MM.1S (cell line): ENCODE data around the gene COX14.

Source experiments
- DNase-seq: peaks from one replicate; pipeline ENCODE4 v3.0.0-alpha.2; 2015
- H2AFZ ChIP-seq: fragments of 300-600 bp; sonication (generic); 2 replicates; pipeline ENCODE4 v1.6.0; 2016; ENCODE audit warnings: antibody characterized with exemption, low read length
- H3F3A ChIP-seq: fragments of 300-600 bp; sonication (generic); 2 replicates; pipeline ENCODE4 v1.6.1; 2016; ENCODE audit warnings: mild to moderate bottlenecking, antibody characterized with exemption, low read length, moderate library complexity, mixed read lengths; ENCODE audit not compliant: insufficient read depth
- H3K27ac ChIP-seq: fragments of 300-600 bp; sonication (generic); 2 replicates; pipeline ENCODE4 v1.5.1; 2016; ENCODE audit warnings: mild to moderate bottlenecking, low read length
- H3K27me3 ChIP-seq: fragments of 300-600 bp; sonication (generic); replicated peaks from 2 replicates; pipeline ENCODE4 v1.6.0; 2016; ENCODE audit warnings: low read length; ENCODE audit not compliant: insufficient read depth
- H3K36me3 ChIP-seq: fragments of 300-600 bp; sonication (generic); replicated peaks from 2 replicates; pipeline ENCODE4 v1.6.1; 2016; ENCODE audit warnings: mild to moderate bottlenecking, low read length, mixed read lengths; ENCODE audit not compliant: insufficient read depth
- H3K4me1 ChIP-seq: fragments of 300-600 bp; sonication (generic); 2 replicates; pipeline ENCODE4 v1.6.1; 2016; ENCODE audit warnings: low read length, mixed read lengths
- H3K4me2 ChIP-seq: fragments of 300-600 bp; sonication (generic); 2 replicates; pipeline ENCODE4 v1.6.0; 2016; ENCODE audit warnings: low read depth, low read length
- H3K4me3 ChIP-seq: fragments of 300-600 bp; sonication (generic); 2 replicates; pipeline ENCODE4 v1.5.1; 2016; ENCODE audit warnings: low read length, mixed read lengths
- H3K79me2 ChIP-seq: fragments of 300-600 bp; sonication (generic); 2 replicates; pipeline ENCODE4 v1.6.1; 2016; ENCODE audit warnings: mixed run types, low read length, mixed read lengths
- H3K9ac ChIP-seq: fragments of 300-600 bp; sonication (generic); 2 replicates; pipeline ENCODE4 v1.6.1; 2016; ENCODE audit warnings: low read length, mixed read lengths
- H3K9me2 ChIP-seq: fragments of 300-600 bp; sonication (generic); replicated peaks from 2 replicates; pipeline ENCODE4 v1.6.1; 2016; ENCODE audit warnings: mild to moderate bottlenecking, low read length, mixed read lengths; ENCODE audit not compliant: insufficient read depth
- H3K9me3 ChIP-seq: fragments of 300-600 bp; sonication (generic); replicated peaks from 2 replicates; pipeline ENCODE4 v1.6.1; 2016; ENCODE audit warnings: mild to moderate bottlenecking, low read length, mixed read lengths; ENCODE audit not compliant: insufficient read depth
- H4K20me1 ChIP-seq: fragments of 300-600 bp; sonication (generic); 2 replicates; pipeline ENCODE4 v1.6.1; 2016; ENCODE audit warnings: mild to moderate bottlenecking, low read length, moderate library complexity, mixed read lengths; ENCODE audit not compliant: insufficient read depth
- EZH2 ChIP-seq: fragments of 300-600 bp; sonication (generic); optimal IDR thresholded peaks from 2 replicates; pipeline ENCODE3; 2017; ENCODE audit warnings: low read depth, mild to moderate bottlenecking, antibody characterized with exemption, low read length, mixed read lengths
- EZH2phosphoT487 ChIP-seq: fragments of 300-600 bp; sonication (generic); IDR thresholded peaks from 2 replicates; pipeline ENCODE4 v1.6.1; 2018; ENCODE audit warnings: antibody characterized with exemption, low read length
- TF ChIP-seq, protein P1 (sequence below): fragments of 300-600 bp; sonication (generic); IDR thresholded peaks from 2 replicates; pipeline ENCODE4 v1.5.1; 2016; ENCODE audit warnings: antibody characterized with exemption, low read length, mixed read lengths

Gene COX14

DNA sequence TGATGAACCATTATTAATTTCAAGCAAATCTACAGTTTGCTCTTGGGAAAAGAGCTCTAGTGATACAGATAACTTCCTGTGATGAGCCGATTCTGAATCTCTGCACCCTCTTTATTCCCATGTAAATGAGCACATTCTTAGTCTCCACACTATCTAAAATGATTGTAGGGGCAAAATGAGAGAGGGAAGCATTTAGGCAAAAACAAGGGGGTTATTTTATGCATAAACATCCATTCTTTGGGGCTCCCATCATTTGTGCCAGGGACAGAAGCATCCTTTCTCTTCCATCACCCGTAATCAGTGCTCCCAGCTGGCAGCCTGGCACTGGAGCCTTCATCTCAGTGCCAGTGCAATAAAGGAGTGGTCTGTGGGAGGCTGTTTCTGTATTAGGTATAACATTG lies 9.9 kb upstream of the COX14 start:
- H3K9me2 ChIP-seq, result no peaks in the 10 kb centered on the region
- H3K4me1 ChIP-seq, result no peaks in the 10 kb centered on the region
- no peaks in the 10 kb centered on the region for H3K9me3 ChIP-seq
- no peaks in the 10 kb centered on the region for H4K20me1 ChIP-seq
- H3K27me3 ChIP-seq, result no peaks in the 10 kb centered on the region
- no peak for DNase-seq
- no peak overlapping the region for H3K27ac ChIP-seq
- H3K4me3 ChIP-seq, result no peak overlapping the region
- H3K4me2 ChIP-seq, result no peak overlapping the region
- peaks cover 8% of the 10 kb centered on the region; the same call in 1 of the 2 replicates for H3K36me3 ChIP-seq
- no peaks in the 10 kb centered on the region for H3K79me2 ChIP-seq
- peaks cover 4% of the 10 kb centered on the region; the same call in 1 of the 2 replicates for H3F3A ChIP-seq
- no peak overlapping the region for H3K9ac ChIP-seq
- H2AFZ ChIP-seq, result no peak overlapping the region
- TF ChIP-seq, protein P1, sequence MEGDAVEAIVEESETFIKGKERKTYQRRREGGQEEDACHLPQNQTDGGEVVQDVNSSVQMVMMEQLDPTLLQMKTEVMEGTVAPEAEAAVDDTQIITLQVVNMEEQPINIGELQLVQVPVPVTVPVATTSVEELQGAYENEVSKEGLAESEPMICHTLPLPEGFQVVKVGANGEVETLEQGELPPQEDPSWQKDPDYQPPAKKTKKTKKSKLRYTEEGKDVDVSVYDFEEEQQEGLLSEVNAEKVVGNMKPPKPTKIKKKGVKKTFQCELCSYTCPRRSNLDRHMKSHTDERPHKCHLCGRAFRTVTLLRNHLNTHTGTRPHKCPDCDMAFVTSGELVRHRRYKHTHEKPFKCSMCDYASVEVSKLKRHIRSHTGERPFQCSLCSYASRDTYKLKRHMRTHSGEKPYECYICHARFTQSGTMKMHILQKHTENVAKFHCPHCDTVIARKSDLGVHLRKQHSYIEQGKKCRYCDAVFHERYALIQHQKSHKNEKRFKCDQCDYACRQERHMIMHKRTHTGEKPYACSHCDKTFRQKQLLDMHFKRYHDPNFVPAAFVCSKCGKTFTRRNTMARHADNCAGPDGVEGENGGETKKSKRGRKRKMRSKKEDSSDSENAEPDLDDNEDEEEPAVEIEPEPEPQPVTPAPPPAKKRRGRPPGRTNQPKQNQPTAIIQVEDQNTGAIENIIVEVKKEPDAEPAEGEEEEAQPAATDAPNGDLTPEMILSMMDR, result no peak
- no peak for TF ChIP-seq EZH2
- TF ChIP-seq EZH2phosphoT487, result no peak

DNA sequence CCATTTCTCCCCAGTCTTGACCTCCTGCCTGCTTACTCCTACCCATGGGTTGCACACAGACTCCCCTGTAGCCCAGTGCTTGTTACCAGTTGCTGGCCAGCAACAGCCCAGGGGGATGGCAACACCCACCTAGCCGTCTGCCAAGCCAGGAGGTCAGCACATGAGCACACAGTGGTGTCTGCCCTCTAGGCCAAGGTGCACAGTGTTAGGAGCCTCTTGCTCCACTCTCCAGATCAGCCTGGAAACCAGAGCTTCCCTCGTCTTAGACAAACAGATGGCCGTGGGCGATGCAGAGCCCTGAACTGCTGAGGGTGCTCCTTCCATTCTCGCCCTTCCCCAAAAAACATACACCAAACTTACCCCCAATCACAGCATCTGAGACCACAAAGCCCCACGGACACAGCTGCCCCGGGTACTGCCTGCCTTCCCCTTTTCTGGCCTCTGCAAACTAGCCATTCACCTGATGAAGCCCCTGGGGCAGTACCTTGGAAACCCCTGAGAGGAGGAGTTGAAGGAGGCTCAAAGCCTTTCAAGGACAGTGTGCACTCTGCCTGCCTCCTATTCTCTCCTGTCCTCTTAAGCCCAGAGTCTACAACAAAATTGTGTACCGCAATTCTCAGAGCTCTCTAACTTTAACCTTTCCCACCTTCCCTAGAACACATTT lies 9.3 kb upstream of the COX14 start:
- Histone ChIP-seq H3K4me1 (no peaks in the 10 kb centered on the region), H3K9ac (no peak overlapping the region), H3K27me3 (no peaks in the 10 kb centered on the region), H3K27ac (no peak overlapping the region), H3K4me2 (no peak overlapping the region), H3K9me3 (no peaks in the 10 kb centered on the region), H3F3A (peaks cover 4% of the 10 kb centered on the region; the same call in 1 of the 2 replicates), H3K4me3 (no peak overlapping the region), H2AFZ (no peak overlapping the region), H3K79me2 (no peaks in the 10 kb centered on the region), H4K20me1 (no peaks in the 10 kb centered on the region), H3K36me3 (peaks cover 8% of the 10 kb centered on the region; the same call in 1 of the 2 replicates), H3K9me2 (no peaks in the 10 kb centered on the region)
- no peak for DNase-seq
- TF ChIP-seq, protein P1, result no peak
- TF ChIP-seq EZH2 (no peak), EZH2phosphoT487 (no peak)

DNA sequence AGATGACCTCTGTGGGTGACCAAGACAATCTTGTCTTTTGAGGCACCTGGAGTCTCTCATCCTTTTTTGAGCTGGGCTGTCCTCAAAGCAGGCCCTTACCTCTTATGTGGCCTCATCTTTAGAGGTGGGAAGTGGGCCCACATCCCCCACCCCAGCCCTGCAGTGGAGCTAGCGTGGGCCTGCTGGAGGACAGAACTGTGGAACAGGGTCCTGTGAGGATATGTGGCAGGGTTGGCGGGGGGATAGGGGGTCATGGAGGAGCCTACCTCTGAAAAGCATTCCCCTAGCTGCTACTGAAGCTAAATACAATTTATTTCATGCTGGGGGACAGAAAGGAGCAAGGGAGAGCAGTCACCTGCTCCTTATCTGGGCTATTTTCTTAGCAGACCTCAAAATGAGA lies 8.7 kb upstream of the COX14 start:
- Histone ChIP-seq H4K20me1 (no peaks in the 10 kb centered on the region), H3K9me3 (no peaks in the 10 kb centered on the region), H3F3A (peaks cover 4% of the 10 kb centered on the region; the same call in 1 of the 2 replicates), H3K79me2 (no peaks in the 10 kb centered on the region), H3K27me3 (no peaks in the 10 kb centered on the region), H3K4me3 (no peak overlapping the region), H3K9ac (no peak overlapping the region), H3K4me2 (no peak overlapping the region), H3K36me3 (peaks cover 8% of the 10 kb centered on the region; the same call in 1 of the 2 replicates), H3K4me1 (peaks cover 4% of the 10 kb centered on the region; the same call in 1 of the 2 replicates), H3K27ac (no peak overlapping the region), H2AFZ (no peak overlapping the region), H3K9me2 (no peaks in the 10 kb centered on the region)
- TF ChIP-seq, protein P1, result no peak
- TF ChIP-seq EZH2phosphoT487, result no peak
- TF ChIP-seq EZH2, result no peak
- DNase-seq, result no peak
